IPS DF 4.7 (cell line): ENCODE measurements around the gene PHLDB2.
A peak's percentile ranks its signal among the peaks of the same experiment; 100 is the strongest.

Experiments
- DNase-seq: peaks from one replicate; pipeline ENCODE4 v3.0.0-alpha.2; 2013; ENCODE audit warnings: low spot score; ENCODE audit errors: extremely low read depth

PHLDB2 gene

DNA sequence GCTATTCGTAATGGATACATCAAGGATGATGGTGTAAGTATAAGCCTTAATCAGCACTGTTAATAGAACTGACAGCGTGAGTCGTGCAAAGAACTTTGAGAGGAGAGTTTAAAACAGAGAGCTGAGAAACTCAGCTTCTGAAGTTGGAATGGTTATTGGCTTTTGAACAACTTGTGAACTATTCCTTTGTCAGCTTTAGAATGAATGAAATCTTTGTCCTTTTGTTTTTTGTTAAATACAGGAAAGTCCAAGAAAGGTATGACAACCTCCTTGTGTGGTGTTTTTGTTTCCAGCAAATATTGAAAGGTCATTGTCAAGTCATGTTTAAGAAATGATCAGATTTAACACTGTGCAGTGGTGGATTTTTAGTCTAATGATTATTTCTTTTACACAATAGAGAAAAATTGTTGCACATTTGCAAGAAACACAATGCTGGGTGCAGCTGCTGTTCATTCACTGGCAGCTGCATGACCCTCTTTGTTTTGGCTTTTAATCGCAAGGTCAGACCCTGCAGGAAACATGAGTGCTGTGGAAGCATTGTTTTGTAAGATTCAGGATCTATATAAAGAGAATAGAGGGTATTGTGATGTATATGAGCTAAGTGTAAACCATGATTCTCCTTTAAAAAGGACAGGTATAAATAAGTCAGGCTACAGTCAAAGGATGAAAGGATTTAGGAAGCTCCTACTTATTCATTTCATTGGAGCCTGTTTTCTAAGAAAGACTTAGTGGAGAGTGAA lies 98.1 kb downstream of the PHLDB2 start:
- DNase-seq = peak; percentile 56

DNA sequence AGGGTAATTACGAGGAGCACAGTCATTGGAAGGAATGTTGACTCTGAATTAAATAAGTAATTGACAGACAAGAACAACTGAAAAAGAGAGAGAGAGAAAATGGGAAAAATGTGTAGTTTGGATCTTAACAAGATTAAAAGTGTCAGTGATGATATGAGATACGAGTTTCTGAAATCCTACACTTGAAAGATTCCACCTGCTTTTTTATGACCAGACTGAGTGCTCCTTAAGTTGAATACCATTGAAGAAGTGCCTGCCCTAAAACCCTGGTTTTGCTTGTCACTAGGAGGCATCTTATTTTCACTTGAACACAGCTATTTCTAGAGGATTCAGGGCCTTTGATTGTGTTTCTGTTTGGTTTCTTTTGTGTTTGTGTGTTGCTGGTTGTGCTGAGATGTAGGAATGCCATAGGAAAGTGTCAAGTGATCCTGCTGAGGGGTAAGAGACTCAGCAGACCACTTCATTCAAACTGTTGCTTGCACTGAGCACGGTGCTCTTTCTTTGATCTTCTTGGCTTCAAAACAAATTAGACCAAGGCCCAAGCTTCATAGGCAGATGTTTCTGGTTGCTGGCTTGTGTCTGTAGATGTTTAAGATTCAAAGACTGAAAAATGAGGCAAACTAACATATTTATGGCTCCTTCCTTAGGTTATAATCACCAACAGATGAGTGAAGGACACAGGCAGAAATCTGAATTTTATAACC lies 102.5 kb downstream of the PHLDB2 start:
- DNase-seq = no peak

DNA sequence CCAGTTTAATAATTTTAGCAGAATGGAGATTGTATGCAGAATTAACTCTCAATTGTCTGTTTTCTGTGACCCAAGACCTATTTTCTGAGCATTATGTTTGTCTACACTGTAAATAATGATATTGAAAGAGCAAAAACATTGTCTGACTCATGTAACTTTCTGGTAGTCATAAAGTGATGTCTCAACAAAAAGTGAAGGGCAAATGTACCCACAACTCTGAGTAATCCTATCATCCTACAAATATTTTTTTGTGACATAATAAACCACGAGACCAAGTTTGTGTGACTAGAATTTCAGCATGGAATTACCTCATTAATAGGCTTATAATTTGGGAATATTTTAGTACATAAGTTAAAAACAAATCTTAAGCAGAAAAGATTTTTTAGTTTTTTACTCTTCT lies 104.4 kb downstream of the PHLDB2 start:
- DNase-seq = no peak

DNA sequence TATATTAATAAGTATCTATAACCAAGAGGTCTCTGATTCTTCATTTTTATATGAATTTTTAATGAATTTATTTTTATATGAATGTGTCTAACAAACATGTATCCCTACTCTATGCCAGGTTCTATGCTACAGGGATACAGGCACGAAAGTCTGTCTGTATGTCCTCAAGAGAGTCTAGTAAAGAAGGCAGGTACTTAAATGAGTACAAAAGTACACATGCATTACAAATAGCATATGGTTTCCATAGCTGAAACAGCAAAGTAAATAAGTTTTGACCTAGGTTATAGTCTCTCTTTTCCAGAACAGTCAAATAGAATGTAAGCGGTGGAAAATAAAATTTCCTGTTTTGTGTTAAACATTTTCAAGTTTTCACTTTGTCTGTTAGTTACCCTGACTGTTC lies 106.4 kb downstream of the PHLDB2 start:
- no peak for DNase-seq

DNA sequence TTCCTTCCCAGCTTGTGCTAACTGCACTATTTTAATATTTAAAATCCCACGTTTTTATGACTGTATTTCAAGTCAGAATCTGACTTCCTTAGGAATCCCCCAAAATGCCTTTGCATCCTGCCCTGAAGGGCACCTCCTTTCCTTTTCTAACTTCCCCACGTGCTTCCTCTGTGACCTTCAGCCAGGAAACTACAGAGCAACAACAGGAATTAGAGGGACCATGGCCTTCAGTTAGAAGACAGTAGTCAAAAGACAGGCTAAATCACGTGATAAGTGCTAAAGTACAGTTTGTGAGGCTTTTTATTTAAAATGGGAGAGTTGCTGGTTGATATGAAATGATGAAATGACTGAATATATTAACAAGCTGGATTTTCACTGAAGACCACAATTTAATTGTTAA lies 108.0 kb downstream of the PHLDB2 start:
- no peak for DNase-seq

DNA sequence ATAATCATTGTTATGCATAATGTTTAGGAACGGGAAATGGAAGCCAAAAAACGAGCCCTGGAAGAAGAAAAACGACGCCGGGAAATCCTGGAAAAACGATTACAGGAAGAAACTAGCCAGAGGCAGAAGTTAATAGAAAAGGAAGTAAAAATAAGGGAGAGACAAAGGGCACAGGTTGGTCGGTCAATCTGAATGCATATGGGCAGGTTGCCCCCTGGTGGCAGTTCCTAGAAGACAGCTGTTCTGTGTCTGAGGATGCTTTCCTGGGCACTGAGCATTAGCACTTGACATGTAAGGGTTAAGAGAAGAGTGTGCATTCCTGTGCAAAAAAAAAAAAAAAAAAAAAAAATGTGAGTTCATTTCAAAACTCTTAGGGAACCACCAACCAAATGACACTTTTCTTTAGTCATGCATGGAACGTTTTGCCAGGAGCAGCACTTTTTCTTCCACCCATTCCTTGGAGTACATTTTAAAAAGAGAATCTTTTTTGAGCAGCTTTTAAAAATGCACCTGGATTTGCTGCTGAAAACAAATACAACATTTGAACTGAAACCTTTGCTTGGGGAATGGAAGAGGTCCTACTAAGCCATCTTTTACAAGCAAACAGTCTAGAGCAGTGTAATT lies 108.7 kb downstream of the PHLDB2 start:
- DNase-seq = peak; percentile 82

DNA sequence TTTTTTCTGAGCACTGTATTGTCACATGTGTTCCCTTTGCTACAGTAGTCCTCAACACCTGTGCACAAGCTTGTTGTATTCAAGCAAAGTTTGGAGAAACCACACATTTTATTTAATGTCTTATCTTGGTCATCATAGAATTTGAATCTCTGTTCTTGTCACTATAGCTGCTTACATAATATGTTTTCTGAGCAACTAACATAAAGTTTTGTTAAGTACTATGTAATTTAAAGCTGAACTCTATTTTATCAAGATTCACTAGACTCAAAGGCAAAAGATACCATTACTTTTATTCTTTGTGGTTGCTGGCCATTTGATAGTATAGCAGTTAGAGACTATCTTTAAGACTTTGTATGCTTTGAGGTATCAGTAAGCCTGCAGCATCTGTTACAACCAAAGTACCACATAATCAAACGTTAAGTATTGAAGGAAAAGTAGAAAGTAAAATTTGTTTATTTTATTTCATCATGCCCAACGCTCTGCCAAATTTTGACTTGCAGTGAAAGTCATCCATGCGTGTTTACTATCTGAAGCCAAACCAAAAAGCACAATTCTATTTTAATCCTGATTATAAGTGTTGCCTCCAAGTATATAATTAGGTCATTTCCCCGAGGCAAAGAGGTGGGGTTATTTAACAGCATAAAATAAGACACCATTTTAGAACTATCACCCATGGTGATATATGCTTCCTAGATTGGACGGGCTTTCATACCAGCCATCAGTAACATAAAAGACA lies 109.4 kb downstream of the PHLDB2 start:
- DNase-seq = no peak

DNA sequence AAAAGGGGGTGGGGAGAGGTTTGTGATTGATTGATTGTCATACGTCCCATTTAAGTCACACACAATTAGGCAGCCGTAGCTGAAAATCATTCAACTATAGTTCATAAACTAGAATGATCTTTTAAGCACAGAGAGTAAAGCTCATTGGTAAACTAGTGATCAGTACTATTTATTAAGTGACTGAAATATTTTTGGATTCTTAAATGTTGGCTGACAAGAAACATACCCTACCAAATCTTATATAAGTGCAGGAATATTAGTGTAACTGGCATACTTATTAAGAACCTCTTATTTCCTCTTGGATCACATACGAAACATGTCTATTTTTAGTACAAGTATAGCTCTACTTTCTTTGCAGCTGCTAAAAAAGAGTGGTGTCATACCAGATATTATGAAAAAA lies 111.3 kb downstream of the PHLDB2 start:
- DNase-seq = no peak

DNA sequence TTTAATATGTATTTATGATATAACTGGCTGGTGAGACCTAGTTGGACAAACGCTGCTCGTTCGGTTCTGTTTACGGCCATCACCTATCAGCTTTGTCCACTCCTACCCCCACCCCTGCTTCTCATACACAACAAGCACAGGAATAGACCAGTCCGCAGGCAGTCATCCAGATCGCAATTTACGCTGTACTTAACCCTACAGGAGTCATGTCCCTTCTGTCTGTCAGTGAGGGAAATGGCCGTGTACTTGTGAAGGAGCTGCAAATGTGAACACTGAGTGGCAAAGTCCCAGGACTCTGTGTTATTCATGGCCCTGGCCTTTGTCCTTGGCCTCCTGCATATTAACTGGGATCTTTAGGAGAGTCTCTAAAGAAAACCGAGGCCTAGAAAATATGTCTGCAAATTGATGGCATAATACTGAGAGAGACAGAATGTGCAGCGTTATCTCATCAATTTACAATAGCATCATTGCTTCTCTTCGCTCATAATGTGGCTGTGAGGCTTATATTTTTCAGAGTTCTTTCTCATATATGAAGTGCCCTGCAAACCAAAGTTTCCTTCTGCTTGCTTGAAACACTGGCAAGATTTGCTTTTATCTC lies 112.6 kb downstream of the PHLDB2 start:
- no peak for DNase-seq

DNA sequence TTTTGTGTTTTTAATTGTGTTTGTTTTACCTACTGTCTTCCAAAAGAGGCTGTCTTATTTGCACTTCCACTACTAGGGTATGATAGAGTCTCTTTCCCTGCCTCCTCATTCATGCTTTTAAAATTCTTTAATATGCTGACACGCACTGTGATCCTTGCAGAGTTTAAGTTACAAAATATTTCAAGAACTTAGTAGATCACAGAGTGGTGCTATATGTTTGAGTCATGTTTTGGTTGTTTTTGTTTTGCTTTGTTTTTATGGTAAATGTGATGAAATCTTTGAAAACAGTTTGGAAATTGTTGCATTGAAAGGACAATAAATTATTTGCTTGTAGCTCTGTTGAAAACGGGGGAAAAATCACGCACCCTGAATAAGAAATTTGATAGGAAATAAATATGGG lies 113.8 kb downstream of the PHLDB2 start:
- no peak for DNase-seq

DNA sequence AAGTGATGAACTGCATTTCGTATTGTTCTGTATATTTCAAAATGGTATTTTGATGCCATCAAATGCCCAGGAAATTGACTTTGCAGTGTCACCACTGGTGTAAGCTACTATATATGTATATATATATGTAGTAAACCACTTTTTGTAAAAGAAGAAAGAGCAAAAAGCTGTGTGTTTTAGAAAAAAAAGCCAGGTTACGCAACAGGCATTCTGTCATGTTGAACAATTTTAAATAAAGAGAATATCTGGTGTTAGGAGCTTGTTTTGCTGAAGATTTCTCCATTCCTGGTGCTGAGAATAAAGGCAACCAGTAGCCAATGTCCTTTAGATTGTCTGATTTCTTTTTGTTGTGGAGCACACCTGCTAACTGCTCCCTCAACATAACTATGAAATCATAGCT lies 116.1 kb downstream of the PHLDB2 start:
- no peak for DNase-seq

DNA sequence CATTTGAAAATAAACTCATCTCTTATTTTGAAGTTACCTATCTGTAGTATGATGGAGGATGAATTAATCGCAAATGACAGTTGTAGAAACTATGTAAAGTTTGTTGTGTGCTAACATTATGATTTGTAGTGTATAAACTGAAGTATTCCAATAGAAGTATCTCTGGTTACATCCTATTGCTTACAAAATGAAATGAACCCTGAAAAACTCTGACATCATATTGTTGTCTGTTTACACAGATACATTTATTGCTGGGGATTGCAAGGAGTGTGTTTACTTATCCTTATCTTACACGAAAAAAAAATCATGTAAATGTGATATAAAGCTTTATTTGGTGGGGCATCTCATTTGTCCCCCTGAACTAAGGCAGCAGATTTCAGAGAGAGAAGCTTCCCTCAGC lies 117.2 kb downstream of the PHLDB2 start:
- no peak for DNase-seq

DNA sequence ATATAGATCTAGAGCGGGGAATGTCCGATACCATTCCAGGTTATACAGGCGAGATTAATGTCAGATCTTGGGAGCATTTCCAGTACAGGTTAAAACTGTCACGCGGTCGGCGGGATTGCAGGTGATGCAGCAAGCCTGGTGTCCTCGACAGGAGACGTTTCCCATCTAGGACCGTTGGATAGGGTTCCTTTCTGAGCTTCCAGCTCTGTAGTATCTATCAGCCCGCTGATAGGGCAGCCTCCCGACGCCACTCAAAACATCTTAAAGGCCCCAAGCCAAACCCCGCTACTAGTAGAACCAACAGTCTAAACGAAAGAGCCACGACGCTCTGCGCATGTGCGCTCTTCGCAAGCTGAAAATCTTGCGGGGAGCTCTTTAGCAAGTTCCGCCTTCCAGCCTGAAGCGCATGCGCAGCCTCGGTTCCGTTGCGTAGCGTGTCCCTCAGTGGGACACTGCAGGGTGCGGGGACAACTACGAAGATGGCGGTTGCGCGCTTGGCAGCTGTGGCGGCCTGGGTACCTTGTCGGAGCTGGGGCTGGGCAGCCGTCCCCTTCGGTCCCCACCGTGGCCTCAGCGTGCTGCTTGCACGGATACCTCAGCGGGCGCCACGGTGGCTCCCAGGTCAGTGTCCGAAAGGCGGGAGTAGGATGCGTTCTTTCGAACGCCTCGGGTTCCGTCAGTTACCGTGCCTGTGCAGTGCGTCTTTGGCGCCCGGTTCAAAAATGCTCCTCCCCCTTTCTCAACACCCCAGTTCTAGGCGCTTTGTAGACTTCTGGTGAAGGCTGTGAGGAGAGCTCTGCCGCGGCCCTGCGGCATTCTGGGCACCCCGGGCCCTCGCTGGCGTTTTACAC lies 119.7 kb downstream of the PHLDB2 start, which contains the start of gene ABHD10:
ABHD10 (plus strand) TSS at position 444 of the 851 bp plus-strand sequence; CDS start at position 480, 36 bp downstream.
- DNase-seq = peak; percentile 98

DNA sequence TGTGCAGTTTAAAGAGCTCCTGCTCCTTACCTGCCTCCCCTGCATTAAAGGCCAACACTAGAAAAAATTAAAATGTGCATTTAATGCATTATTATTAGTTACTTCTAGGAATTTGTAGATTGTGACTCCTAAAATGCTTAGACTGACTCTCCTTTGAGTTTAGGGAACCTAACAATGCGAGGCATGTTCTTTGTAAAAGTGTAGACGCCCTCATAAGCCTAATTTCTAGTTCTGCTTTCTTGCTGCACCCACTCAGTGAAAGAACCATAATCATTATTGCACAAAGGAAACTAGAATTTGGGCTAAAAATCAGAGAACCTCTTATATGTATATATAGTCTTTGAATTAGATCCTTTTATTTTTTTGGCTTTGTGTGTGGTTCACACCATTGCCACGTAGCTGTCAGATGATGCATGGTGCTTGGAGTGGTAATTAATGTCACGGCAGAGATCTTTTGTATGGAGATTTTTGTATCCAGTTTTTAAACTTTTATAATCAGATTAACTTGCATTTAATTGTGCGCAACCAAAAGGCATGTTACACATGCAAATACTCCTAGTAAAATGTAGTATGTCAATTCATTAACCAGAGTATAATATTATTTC lies 120.5 kb downstream of the PHLDB2 start:
- no peak for DNase-seq

DNA sequence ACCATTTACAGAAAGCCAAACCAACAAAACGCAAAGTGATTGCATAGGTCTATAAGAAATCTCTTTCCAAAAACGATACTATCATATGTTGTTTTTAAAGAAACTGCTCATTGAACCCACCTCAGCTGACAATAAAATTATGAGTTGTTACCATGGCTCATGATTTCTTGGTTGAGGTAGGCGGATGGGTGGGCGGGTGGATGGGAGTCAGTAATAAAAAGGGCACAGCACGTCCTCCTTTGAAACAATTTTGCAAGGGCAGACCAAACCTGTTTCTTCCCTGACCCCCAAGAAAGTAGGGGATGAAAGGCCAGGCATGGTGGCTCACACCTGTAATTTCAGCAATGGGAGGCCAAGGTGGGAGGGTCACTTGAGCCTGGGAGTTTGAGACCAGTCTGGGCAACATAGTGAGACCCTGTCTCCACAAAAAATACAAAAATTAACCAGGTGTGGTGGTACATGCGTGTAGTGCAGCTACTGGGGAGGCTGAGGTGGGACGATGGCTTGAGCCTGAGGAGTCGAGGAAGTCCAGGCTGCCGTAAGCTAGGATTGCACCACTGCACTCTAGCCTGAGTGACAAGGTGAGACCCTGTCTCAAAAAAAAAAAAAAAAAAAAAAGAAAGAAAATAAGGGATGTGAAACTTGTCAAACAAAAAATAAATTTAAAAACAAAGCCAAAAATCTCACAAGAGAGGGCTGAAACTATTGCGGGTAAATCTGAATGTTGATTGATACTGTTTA lies 121.8 kb downstream of the PHLDB2 start:
- no peak for DNase-seq

DNA sequence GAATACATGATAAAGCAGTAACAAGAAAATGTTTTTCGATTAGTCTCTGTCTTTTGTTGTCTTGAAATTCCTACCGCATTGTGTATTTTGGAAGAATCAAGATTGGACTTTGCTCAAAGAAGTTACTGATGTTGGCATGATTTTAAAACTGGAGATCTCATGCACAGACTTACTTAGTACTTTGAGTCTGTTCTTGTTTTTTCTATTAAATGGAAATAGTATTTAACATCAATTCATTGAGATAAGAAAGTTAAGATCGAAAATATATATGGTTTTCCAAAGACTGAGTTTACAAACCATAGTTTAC lies 122.3 kb downstream of the PHLDB2 start:
- DNase-seq = no peak

DNA sequence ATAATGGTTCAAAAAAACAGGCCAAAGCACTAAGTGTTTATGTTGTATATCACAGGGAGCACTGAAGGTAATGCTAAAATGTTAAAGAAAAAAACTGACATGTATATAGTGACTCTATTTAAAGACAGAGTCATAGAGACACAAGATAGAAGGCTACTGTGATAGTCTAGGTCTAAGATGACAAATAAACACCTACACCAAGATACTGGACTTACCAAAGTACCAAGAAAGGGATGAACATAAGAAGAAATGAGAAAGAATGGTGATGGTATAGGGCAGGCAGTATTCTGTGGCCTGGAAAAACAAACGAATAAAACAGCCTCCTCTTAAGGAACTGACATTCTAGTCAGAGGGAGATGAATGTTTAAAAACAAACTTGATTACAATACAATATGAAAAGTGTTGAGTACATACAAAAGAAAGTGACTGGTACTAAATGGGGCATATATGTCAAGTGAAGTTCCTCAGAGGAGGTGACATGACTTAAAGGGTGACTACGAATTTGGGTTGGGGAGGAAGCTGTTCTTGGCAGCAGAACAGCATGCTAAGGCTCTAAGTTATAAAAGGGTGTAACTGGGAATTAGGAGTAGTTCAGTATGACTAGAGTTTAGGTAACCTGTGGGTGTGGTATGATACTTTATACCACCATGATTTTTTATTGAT lies 125.7 kb downstream of the PHLDB2 start:
- no peak for DNase-seq

DNA sequence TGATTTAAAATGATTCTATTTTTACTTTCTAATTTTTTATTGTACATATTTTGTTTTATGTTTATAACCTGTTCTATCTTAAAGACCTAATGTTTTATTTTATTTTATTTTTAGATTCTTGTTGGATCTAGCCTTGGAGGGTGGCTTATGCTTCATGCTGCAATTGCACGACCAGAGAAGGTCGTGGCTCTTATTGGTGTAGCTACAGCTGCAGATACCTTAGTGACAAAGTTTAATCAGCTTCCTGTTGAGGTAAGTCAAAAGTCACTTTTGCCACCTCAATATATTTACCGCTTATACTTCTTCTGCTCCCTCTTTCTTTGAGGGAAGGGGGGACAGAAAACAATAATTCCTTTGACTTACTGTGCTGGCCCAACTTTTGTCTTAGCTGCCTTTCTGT lies 127.7 kb downstream of the PHLDB2 start:
- no peak for DNase-seq

DNA sequence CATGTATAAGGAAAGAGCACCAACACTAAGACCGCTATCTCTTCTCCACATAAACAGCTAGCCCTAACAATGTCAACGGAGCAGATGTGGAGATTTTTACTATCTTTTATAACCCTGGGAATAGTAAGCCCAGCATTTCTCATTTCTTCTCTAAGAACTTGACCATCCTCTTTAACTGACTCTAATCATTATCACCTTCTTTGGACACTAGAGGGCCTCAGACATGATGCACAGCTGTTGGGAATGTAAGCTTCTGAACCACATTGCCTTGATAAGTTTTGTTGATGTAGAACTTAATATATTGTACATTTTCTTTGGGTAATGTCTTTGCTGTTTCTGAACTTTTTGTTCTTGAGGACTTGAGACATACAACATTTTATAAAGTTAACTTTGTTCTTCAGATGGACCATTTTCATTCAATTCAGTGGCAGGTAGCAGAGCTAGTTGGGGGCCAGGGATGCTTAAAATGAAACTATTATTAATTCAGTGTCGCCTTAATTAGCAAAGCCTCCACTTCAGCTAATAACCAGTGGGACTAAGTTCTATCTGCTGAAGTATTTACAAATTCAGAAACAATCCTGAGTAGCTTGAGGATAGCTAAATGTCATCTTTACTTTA lies 130.1 kb downstream of the PHLDB2 start:
- no peak for DNase-seq
